CD4-positive, alpha-beta T cell treated with Interleukin-17A for 1 hour (primary cell): Measurements from ENCODE around the gene SPAG9.
A peak's percentile ranks its signal among the peaks of the same experiment; 100 is the strongest.

Experiments used
- DNase-seq: peaks from one replicate; pipeline ENCODE4 v3.0.0-alpha.2; 2020

SPAG9 gene, protein sequence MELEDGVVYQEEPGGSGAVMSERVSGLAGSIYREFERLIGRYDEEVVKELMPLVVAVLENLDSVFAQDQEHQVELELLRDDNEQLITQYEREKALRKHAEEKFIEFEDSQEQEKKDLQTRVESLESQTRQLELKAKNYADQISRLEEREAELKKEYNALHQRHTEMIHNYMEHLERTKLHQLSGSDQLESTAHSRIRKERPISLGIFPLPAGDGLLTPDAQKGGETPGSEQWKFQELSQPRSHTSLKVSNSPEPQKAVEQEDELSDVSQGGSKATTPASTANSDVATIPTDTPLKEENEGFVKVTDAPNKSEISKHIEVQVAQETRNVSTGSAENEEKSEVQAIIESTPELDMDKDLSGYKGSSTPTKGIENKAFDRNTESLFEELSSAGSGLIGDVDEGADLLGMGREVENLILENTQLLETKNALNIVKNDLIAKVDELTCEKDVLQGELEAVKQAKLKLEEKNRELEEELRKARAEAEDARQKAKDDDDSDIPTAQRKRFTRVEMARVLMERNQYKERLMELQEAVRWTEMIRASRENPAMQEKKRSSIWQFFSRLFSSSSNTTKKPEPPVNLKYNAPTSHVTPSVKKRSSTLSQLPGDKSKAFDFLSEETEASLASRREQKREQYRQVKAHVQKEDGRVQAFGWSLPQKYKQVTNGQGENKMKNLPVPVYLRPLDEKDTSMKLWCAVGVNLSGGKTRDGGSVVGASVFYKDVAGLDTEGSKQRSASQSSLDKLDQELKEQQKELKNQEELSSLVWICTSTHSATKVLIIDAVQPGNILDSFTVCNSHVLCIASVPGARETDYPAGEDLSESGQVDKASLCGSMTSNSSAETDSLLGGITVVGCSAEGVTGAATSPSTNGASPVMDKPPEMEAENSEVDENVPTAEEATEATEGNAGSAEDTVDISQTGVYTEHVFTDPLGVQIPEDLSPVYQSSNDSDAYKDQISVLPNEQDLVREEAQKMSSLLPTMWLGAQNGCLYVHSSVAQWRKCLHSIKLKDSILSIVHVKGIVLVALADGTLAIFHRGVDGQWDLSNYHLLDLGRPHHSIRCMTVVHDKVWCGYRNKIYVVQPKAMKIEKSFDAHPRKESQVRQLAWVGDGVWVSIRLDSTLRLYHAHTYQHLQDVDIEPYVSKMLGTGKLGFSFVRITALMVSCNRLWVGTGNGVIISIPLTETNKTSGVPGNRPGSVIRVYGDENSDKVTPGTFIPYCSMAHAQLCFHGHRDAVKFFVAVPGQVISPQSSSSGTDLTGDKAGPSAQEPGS (N-terminal part only)

GRCh38 chr17:51120739-51121619, at the start of gene SPAG9:
TSS of gene SPAG9 (minus strand) at chr17:51120868. CDS start at chr17:51120656, 212 bp downstream.
- peak; percentile 93 for DNase-seq

DNA sequence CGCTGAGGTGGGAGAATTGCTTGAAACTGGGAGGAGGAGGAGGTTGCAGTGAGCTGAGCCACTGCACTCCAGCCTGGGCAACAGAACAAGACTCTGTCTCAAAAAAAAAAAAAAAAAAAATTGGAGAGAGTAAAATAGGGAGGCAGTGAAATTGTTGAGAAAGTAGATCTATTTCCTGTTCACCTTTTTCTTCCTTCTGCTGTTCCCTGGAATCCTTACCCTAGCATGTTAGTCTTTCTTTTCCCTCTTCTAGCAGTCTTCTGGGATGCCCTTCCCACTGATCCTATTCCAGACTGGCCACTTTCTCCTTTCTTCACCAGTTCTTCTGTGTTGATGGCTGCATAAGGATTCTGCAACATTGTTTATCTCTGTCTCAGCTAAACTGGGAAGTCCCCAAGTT, 48.7 kb upstream of the SPAG9 start:
- DNase-seq, result no peak

GRCh38 chr17:51166987-51167931, 46.6 kb upstream of the SPAG9 start:
- peak; percentile 61 for DNase-seq

GRCh38 chr17:51166198-51166986, 45.7 kb upstream of the SPAG9 start, which contains the start of gene NME2:
TSS of gene NME2 (plus strand) at chr17:51166411. CDS start at chr17:51166831, 420 bp downstream.
- DNase-seq, result peak; percentile 68

DNA sequence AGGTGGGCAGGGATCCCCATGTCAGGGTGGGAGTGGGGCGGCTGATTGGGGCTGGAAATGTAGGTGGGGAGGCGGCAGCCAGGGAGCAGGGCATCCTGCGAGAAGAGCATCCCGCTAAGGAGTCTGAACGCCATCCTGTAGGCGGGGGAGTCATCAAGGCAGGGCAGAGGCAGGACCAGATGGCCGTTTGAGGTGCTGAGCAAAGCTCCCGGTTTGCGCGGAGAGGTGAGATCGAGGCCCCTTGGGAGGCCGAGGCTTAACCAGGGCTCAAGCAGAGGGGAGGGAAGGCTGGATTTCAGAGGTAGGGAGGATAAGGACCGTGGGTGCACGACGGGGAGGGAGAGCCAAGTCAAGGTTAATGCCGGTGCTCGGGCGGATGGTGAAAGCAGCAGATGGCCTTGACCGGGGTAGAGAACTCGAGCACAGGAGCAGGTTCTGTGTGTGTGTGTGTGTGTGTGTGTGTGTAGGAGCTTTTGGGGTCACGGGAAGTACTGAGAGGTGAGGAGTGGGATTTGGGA, 45.1 kb upstream of the SPAG9 start:
- no peak for DNase-seq

- no peak for DNase-seq
Observed at GRCh38 chr17:51164911-51165679, 44.4 kb upstream of the SPAG9 start.

DNA sequence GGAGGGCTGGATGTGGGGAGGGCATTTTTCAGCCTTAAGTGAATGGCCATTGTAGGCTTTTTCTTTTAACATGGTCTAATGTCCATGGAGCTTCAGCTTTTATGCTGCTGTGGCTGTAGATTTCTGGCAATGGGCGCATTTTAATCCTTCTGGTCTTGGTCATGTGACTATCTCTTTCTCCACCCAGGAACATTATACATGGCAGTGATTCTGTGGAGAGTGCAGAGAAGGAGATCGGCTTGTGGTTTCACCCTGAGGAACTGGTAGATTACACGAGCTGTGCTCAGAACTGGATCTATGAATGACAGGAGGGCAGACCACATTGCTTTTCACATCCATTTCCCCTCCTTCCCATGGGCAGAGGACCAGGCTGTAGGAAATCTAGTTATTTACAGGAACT, 40.9 kb upstream of the SPAG9 start:
- DNase-seq, result no peak

- no peak for DNase-seq
Observed at GRCh38 chr17:51159604-51160003, 38.9 kb upstream of the SPAG9 start.

GRCh38 chr17:51155416-51155815, 34.7 kb upstream of the SPAG9 start:
- DNase-seq, result no peak

- DNase-seq, result peak; percentile 8
Observed at GRCh38 chr17:51154176-51154575, 33.5 kb upstream of the SPAG9 start.

DNA sequence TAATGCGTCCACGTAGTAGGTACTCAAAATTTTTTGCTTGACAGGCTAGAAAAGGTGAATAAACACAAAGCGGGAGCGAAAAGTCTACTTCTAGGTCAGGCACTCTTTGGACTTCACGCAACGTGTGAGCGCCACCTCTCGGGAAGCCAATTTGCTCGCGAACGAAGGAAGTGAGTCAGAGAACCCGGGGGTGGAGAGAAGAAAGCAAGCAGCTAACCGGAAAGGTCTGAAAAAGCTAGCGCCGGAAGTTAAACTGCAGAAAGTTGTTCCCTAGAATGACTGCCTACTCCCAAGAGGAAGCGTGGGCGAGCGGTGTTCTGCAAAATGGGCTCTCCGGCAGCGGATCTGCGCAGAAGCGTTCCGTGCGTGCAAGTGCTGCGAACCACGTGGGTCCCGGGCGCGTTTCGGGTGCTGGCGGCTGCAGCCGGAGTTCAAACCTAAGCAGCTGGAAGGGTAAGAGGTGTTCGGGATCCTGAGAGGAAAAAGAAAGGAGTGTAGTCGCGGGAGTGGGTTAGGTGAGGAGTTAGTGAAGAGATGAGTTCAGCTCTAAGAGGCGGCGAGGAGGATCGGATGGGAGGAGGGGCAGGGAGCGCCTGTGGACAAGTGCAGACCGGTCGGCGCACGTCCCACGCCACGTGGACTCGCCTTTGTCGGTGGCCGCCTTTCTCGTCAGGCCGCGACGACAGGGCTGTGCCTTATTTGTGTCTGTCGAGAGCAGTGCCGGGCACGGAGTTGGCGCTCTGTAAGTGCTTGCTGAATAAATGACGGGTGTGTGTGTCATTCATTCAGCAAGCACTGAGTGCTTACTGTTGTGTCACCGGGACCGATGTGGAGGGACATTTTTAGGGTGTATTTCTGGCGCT, 32.8 kb upstream of the SPAG9 start, which contains the start of gene NME1:
NME1 (plus strand) TSS at position 350 of the 863 bp plus-strand sequence. CDS start 2,096 bp downstream, outside the sequence.
- peak; percentile 99 for DNase-seq

DNA sequence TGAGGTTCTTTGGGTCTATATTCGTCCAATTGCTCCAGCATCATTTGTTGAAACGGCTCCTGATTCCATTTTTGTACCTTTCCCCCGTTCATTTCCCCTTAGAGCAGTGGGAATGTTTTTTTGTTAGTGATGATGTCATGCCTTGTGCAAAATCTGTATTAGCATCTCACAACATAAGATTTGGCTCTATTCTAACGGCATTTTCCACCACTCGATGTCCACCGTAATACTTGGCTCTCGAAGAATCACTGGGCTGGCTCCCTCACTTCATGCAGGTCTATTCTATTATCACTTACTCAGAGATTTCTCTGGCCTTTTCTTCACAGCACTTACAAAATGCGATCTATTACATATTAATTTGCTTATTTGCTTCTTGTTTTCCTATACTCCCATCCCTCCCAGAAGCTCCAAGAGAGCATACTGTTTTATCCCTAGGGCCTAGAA, 32.1 kb upstream of the SPAG9 start:
- no peak for DNase-seq

- no peak for DNase-seq
Observed at GRCh38 chr17:51150932-51151331, 30.3 kb upstream of the SPAG9 start.

DNA sequence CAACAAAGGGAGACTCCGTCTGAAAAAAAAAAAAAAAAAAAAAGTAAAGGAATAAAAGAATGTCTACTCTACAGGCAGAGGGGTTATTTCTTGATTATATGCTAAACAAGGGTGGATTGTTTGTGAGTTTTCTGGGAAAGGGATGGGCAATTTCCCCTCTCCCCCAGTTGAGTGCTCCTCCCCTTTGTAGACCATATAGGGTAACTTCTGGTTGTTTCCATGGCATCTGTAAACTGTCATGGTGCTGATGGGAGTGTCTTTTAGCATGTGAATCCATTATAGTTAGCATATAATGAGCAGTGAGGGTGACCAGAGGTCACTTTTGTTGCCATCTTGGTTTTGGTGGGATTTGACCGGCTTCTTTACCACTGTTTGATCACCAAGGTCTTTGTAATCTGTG, 28.5 kb upstream of the SPAG9 start:
- no peak for DNase-seq

GRCh38 chr17:51147650-51148049, 27.0 kb upstream of the SPAG9 start:
- no peak for DNase-seq

GRCh38 chr17:51144266-51145022, 23.8 kb upstream of the SPAG9 start:
- no peak for DNase-seq

DNA sequence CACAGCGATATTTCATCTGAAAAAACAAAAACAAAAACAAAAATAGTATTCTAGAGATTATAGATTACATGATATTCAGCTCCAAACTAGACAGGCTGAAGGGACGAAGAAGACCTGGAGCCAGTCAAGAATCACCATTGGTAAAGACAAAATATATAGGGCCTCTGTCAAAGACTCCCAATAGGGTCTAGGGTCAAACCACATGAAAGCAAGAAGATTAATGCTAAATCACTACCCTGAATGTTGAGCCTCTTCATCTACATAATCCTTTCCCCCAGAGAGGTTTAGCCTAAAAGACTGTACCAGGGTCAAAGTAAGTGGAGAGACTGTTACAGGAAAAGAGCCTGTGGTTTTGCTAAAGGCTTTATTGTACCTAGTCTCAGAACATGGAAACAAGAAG, 21.9 kb upstream of the SPAG9 start:
- no peak for DNase-seq
